ENCODE data around the gene NWD2. TPM values are rescaled to one million over a fixed set of nuclear protein-coding genes. Genes with fewer than 3 reads are reported as not detected.
A peak's percentile ranks its signal among the peaks of the same experiment; 100 is the strongest.

Gene NWD2
- total and polyA plus RNA-seq, 2 donors from 2014 or later: not detected

DNA sequence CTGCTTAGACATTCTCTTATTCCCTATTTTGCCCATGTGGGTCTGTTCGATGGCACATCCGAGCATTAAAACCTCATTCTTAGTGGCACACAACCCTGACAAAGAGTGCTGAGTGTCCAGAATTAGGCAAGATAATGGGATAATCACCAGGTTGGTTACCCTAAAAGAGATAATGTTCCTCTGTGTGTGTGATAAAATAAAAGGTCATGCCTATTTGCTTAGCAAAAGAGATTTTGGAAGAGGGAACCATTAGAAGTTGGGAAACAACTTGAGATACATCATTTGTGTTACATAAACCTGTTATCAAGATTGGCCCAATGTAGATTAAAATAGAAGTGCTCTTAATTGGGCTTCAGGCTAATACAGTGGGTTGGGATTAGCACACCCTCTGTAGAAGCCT lies 182.7 kb downstream of the NWD2 start:
- DNase-seq (no peak), FAIRE-seq (no peak)
- no peaks in the 10 kb centered on the region for H3K36me3 ChIP-seq (ENCODE audit: control insufficient read depth in 2 of 3, insufficient read depth in 3 of 3, low read length in 3 of 3)
- H3K27ac ChIP-seq (ENCODE audit: low read depth in 2 of 2, low read length in 2 of 2): no peak overlapping the region
- peaks cover 0 to 16% (median 0%) of the 10 kb centered on the region in 3 donors for H3K4me1 ChIP-seq (ENCODE audit: control insufficient read depth in 2 of 3, insufficient read depth in 2 of 3, low read depth in 1 of 3, low read length in 3 of 3)
- intact Hi-C loops (cut with DNase I): no loop called here
- H3K4me3 ChIP-seq (ENCODE audit: low read length in 3 of 3): no peak overlapping the region
- H3K9ac ChIP-seq (ENCODE audit: low read length in 3 of 3): no peak overlapping the region
- no peaks in the 10 kb centered on the region for H3K27me3 ChIP-seq (ENCODE audit: control insufficient read depth, insufficient read depth, low read length)
- TF ChIP-seq, protein P1, sequence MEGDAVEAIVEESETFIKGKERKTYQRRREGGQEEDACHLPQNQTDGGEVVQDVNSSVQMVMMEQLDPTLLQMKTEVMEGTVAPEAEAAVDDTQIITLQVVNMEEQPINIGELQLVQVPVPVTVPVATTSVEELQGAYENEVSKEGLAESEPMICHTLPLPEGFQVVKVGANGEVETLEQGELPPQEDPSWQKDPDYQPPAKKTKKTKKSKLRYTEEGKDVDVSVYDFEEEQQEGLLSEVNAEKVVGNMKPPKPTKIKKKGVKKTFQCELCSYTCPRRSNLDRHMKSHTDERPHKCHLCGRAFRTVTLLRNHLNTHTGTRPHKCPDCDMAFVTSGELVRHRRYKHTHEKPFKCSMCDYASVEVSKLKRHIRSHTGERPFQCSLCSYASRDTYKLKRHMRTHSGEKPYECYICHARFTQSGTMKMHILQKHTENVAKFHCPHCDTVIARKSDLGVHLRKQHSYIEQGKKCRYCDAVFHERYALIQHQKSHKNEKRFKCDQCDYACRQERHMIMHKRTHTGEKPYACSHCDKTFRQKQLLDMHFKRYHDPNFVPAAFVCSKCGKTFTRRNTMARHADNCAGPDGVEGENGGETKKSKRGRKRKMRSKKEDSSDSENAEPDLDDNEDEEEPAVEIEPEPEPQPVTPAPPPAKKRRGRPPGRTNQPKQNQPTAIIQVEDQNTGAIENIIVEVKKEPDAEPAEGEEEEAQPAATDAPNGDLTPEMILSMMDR (IDR thresholded peaks at IDR 0.05; ENCODE audit: borderline replicate concordance, extremely low read depth, insufficient read depth): no peak
- H3K9me3 ChIP-seq (ENCODE audit: control insufficient read depth in 2 of 3, insufficient read depth in 1 of 3, low read length in 3 of 3): no peaks in the 10 kb centered on the region

DNA sequence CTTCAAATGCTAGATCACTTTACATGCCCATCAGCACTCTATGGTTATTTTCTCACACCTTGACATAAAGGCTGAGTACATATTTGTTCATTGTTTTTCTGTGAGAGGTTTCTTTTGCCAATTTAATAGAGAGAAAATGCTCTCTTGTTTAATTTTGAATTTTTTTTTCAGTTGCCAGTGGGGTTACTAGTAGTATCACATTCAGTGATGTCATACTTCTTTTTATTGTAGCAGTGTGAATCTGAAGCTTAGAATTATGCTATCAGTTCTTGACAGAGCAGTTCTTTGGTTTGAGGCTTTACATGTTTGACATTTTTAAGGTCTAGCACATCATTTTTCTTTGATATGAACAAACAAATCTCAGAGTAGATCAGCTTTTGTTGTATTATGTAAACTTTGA lies 185.4 kb downstream of the NWD2 start:
- TF ChIP-seq, protein P1 (IDR thresholded peaks at IDR 0.05; ENCODE audit: borderline replicate concordance, extremely low read depth, insufficient read depth): no peak
- Histone ChIP-seq H3K27me3 (ENCODE audit: control insufficient read depth, insufficient read depth, low read length) (no peaks in the 10 kb centered on the region), H3K4me1 (ENCODE audit: control insufficient read depth in 2 of 3, insufficient read depth in 2 of 3, low read depth in 1 of 3, low read length in 3 of 3) (peaks cover 0 to 18% (median 0%) of the 10 kb centered on the region in 3 donors), H3K36me3 (ENCODE audit: control insufficient read depth in 2 of 3, insufficient read depth in 3 of 3, low read length in 3 of 3) (no peaks in the 10 kb centered on the region), H3K9me3 (ENCODE audit: control insufficient read depth in 2 of 3, insufficient read depth in 1 of 3, low read length in 3 of 3) (no peaks in the 10 kb centered on the region), H3K4me3 (ENCODE audit: low read length in 3 of 3) (no peak overlapping the region), H3K9ac (ENCODE audit: low read length in 3 of 3) (no peak overlapping the region), H3K27ac (ENCODE audit: low read depth in 2 of 2, low read length in 2 of 2) (no peak overlapping the region)
- no peak for FAIRE-seq
- DNase-seq: no peak
- intact Hi-C loops (cut with DNase I): no loop called here

DNA sequence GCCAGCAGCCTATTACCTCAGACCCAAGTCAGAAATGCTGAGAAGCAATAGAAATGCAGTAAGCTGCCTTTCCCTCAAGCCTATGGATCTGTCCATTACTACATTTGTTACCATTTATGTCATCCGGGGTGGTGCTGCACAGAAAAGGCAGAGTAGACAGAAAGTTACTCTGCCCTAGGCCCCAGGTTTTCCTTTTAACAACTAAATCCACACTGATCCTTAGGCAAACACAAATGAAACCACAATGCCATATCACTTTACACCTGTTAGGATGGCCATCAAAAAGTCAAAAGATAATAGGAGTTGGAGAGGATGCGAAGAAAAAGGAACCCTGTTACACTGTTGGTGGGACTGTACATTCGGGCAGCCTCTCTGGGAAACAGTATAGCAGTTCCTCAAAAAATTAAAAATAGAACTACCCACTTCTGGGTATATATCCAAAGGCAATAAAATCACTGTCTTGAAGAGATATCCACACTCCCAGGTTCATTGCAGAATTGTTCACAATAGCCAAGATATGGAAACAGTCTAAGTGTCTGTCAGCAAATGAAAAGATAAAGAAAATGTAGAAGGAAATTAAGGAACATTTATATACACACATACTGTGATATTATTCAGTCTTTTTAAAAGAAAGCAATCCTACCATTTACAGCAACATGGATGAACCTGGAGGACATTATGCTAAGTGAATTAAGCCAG lies 186.3 kb downstream of the NWD2 start:
- FAIRE-seq (no peak), DNase-seq (no peak)
- H3K27ac ChIP-seq (ENCODE audit: low read depth in 2 of 2, low read length in 2 of 2): peak overlapping the region; percentile 23 to 38
- no peaks in the 10 kb centered on the region for H3K9me3 ChIP-seq (ENCODE audit: control insufficient read depth in 2 of 3, insufficient read depth in 1 of 3, low read length in 3 of 3)
- TF ChIP-seq, protein P1 (IDR thresholded peaks at IDR 0.05; ENCODE audit: borderline replicate concordance, extremely low read depth, insufficient read depth): no peak
- H3K9ac ChIP-seq (ENCODE audit: low read length in 3 of 3): no peak overlapping the region
- intact Hi-C loops (cut with DNase I): no loop called here
- H3K4me1 ChIP-seq (ENCODE audit: control insufficient read depth in 2 of 3, insufficient read depth in 2 of 3, low read depth in 1 of 3, low read length in 3 of 3): peaks cover 0 to 18% (median 0%) of the 10 kb centered on the region in 3 donors
- H3K27me3 ChIP-seq (ENCODE audit: control insufficient read depth, insufficient read depth, low read length): no peaks in the 10 kb centered on the region
- no peaks in the 10 kb centered on the region for H3K36me3 ChIP-seq (ENCODE audit: control insufficient read depth in 2 of 3, insufficient read depth in 3 of 3, low read length in 3 of 3)
- H3K4me3 ChIP-seq (ENCODE audit: low read length in 3 of 3): no peak overlapping the region

DNA sequence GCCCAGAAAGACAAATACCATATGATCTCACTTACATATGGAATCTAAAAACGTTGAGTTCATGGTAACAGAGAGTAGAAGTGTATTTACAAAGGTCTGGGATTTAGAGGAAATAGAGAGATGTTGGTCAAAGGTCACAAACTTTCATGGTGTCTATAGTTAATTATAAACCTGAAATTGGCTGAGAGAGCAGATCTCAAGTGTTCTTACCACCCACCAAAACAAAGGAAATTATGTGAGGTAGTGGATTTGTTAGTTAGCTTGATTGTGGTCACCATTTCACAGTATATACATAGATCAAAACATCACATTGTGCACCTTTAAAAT lies 186.8 kb downstream of the NWD2 start:
- intact Hi-C loops (cut with DNase I): no loop called here
- Histone ChIP-seq H3K9me3 (ENCODE audit: control insufficient read depth in 2 of 3, insufficient read depth in 1 of 3, low read length in 3 of 3) (no peaks in the 10 kb centered on the region), H3K36me3 (ENCODE audit: control insufficient read depth in 2 of 3, insufficient read depth in 3 of 3, low read length in 3 of 3) (no peaks in the 10 kb centered on the region), H3K9ac (ENCODE audit: low read length in 3 of 3) (no peak overlapping the region), H3K4me3 (ENCODE audit: low read length in 3 of 3) (no peak overlapping the region), H3K4me1 (ENCODE audit: control insufficient read depth in 2 of 3, insufficient read depth in 2 of 3, low read depth in 1 of 3, low read length in 3 of 3) (peaks cover 0 to 18% (median 0%) of the 10 kb centered on the region in 3 donors), H3K27me3 (ENCODE audit: control insufficient read depth, insufficient read depth, low read length) (no peaks in the 10 kb centered on the region), H3K27ac (ENCODE audit: low read depth in 2 of 2, low read length in 2 of 2) (peak overlapping the region; percentile 23 to 38)
- TF ChIP-seq, protein P1 (IDR thresholded peaks at IDR 0.05; ENCODE audit: borderline replicate concordance, extremely low read depth, insufficient read depth): no peak
- FAIRE-seq (peak; percentile 92), DNase-seq (peak in 2 of 5 donors; percentile 52 to 65)

Data from kidney (tissue), 14 donors.